GM12878 (cell line): ENCODE measurements around the gene TOPAZ1. TPM values are rescaled to one million over a fixed set of nuclear protein-coding genes. Genes with fewer than 3 reads are reported as not detected.

ENCODE experiments used
- ATAC-seq: fragments of 200-7000 bp; cut with Tn5 transposase; 3 replicates; pipeline ENCODE4 v1.9.1; 2020; ENCODE audit warnings: mild to moderate bottlenecking, moderate library complexity
- BruUV-seq: library from RNA; stranded (reverse); fragments of 400-500 nt; replicated peaks from 2 replicates; lab custom pipeline; 2021; lab: Mats Ljungman, UMichigan
- CTCF ChIA-PET: fragments of 300-600 bp; sonication (Branson Sonifier 250); formaldehyde crosslinking; extraction: SDS; loops from one replicate; lab custom pipeline; 2021; ENCODE audit warnings: inconsistent platforms; lab: Yijun Ruan, JAX
- POLR2A ChIA-PET: fragments of 350-600 bp; formaldehyde crosslinking; extraction: SDS; loops from one replicate; lab custom pipeline; 2021; ENCODE audit warnings: inconsistent platforms; lab: Charles Lee
- RAD21 ChIA-PET: fragments of 300-600 bp; sonication (Branson Sonifier 250); formaldehyde crosslinking; loops from one replicate; lab custom pipeline; 2023; ENCODE audit warnings: antibody characterized with exemption; ENCODE audit not compliant: unreplicated experiment; lab: Charles Lee
- SMC1A ChIA-PET: fragments of 300-600 bp; sonication (Branson Sonifier 250); formaldehyde crosslinking; loops from one replicate; lab custom pipeline; 2023; ENCODE audit not compliant: unreplicated experiment, uncharacterized antibody; lab: Charles Lee
- DNase-seq: peaks from one replicate; pipeline ENCODE4 v3.0.0-alpha.2; 2011; ENCODE audit warnings: low read depth, low spot score
- FAIRE-seq: peaks from 3 replicates; lab custom pipeline; 2011; peaks lifted over from hg19 to GRCh38; lab: Jason Lieb, UNC
- H2AFZ ChIP-seq: 2 replicates; pipeline ENCODE4 v1.6.0; 2011; ENCODE audit warnings: low read depth, low read length, control low read depth; ENCODE audit not compliant: control insufficient read depth
- H3K27ac ChIP-seq: 2 replicates; pipeline ENCODE4 v1.5.1; 2011; ENCODE audit warnings: control low read depth; ENCODE audit not compliant: control insufficient read depth, insufficient read depth
- H3K27me3 ChIP-seq, 2 experiments: replicated peaks in 1 of 2; 2 replicates each; pipeline versions ENCODE4 v1.6.0 to v1.6.1; 2011; ENCODE audit warnings: low read length in 1 of 2; ENCODE audit not compliant: control insufficient read depth in 2 of 2, insufficient read depth in 2 of 2
- H3K36me3 ChIP-seq, 2 experiments: 2 replicates each; pipeline ENCODE4 v1.5.1; 2011; ENCODE audit warnings: low read length in 1 of 2; ENCODE audit not compliant: control insufficient read depth in 2 of 2, insufficient read depth in 2 of 2
- H3K4me1 ChIP-seq: 2 replicates; pipeline ENCODE4 v1.6.1; 2011; ENCODE audit warnings: mild to moderate bottlenecking, low read length, moderate library complexity, mixed read lengths; ENCODE audit not compliant: control insufficient read depth, insufficient read depth
- H3K4me2 ChIP-seq: 2 replicates; pipeline ENCODE4 v1.6.0; 2011; ENCODE audit warnings: control low read depth; ENCODE audit not compliant: control insufficient read depth, insufficient read depth
- H3K4me3 ChIP-seq: fragments of 200-600 bp; sonication (generic); 2 replicates; pipeline ENCODE4 v1.5.1; 2016
- H3K79me2 ChIP-seq: 2 replicates; pipeline ENCODE4 v1.6.0; 2011; ENCODE audit warnings: low read length; ENCODE audit not compliant: control insufficient read depth, insufficient read depth
- H3K9ac ChIP-seq: 2 replicates; pipeline ENCODE4 v1.8.0; 2011; ENCODE audit warnings: low read length, control low read depth, mixed read lengths; ENCODE audit not compliant: control insufficient read depth, insufficient read depth
- H3K9me3 ChIP-seq: replicated peaks from 3 replicates; pipeline ENCODE4 v1.5.1; 2011; ENCODE audit warnings: mild to moderate bottlenecking, low read length; ENCODE audit not compliant: control insufficient read depth, insufficient read depth
- H4K20me1 ChIP-seq: 2 replicates; pipeline ENCODE4 v1.6.0; 2011; ENCODE audit not compliant: control insufficient read depth, insufficient read depth
- ATF7 ChIP-seq: fragments of 450-650 bp; IDR thresholded peaks from 2 replicates; pipeline ENCODE4 v1.6.1; 2016; ENCODE audit warnings: low read depth, mild to moderate bottlenecking
- CBX5 ChIP-seq: sonication (generic); IDR thresholded peaks from 2 replicates; pipeline ENCODE4 v1.6.1; 2016; ENCODE audit warnings: low read depth, moderate library complexity, mild to moderate bottlenecking, inconsistent platforms
- EED ChIP-seq: sonication (generic); IDR thresholded peaks from 2 replicates; pipeline ENCODE4 v1.6.1; 2016; ENCODE audit warnings: antibody characterized with exemption, low read depth
- FOXM1 ChIP-seq: IDR thresholded peaks from 2 replicates; pipeline ENCODE4 v1.6.1; 2012; ENCODE audit warnings: low read depth, mild to moderate bottlenecking, inconsistent platforms, low read length, moderate library complexity
- MXI1 ChIP-seq: fragments of 150-350 bp; IDR thresholded peaks from 2 replicates; pipeline ENCODE4 v1.6.1; 2011; ENCODE audit warnings: low read depth, mild to moderate bottlenecking, inconsistent platforms, low read length, improper control_type of control experiment
- MYC ChIP-seq: IDR thresholded peaks from 2 replicates; pipeline ENCODE4 v1.6.1; 2011; ENCODE audit warnings: mild to moderate bottlenecking, low read length, moderate library complexity, inconsistent platforms; ENCODE audit not compliant: insufficient read depth, insufficient replicate concordance, insufficient read length, severe bottlenecking
- NFYB ChIP-seq: IDR thresholded peaks from 2 replicates; pipeline ENCODE4 v1.6.1; 2011; ENCODE audit warnings: low read depth, mild to moderate bottlenecking, low read length, improper control_type of control experiment, moderate library complexity; ENCODE audit not compliant: insufficient read depth
- NR2C1 ChIP-seq: fragments of 450-650 bp; IDR thresholded peaks from 2 replicates; pipeline ENCODE4 v1.6.1; 2017; ENCODE audit warnings: antibody characterized with exemption, mild to moderate bottlenecking, moderate library complexity
- NR2C2 ChIP-seq: IDR thresholded peaks from 2 replicates; pipeline ENCODE4 v1.6.1; 2011; ENCODE audit warnings: borderline replicate concordance, low read depth; ENCODE audit not compliant: control insufficient read depth, insufficient read length
- RCOR1 ChIP-seq: conservative IDR thresholded peaks from 2 replicates; pipeline ENCODE4 v1.6.1; 2012; ENCODE audit warnings: low read depth, low read length, improper control_type of control experiment
- SUPT20H ChIP-seq: IDR thresholded peaks from 2 replicates; pipeline ENCODE4 v1.6.1; 2011; ENCODE audit warnings: low read depth, mild to moderate bottlenecking, low read length, moderate library complexity, borderline replicate concordance; ENCODE audit not compliant: control insufficient read depth
- WGBS: methylation state at CpG from one replicate; pipeline ENCODE4 v1.1.6; 2016; ENCODE audit warnings: low lambda C conversion rate; ENCODE audit not compliant: insufficient replicate concordance, insufficient coverage; ENCODE audit errors: missing lambda C conversion rate; 5-methylcytosine and 5-hydroxymethylcytosine counted together
- in situ Hi-C: fragments of 300-500 bp; cut with MboI; formaldehyde crosslinking; loops from 9 replicates; pipeline ENCODE4 v1.14.3; 2018; ENCODE audit warnings: mixed read lengths
- intact Hi-C: fragments of 100-400 bp; cut with micrococcal nuclease; formaldehyde crosslinking; loops from one replicate; pipeline ENCODE4 v1.14.2; 2022; ENCODE audit not compliant: unreplicated experiment
- polyA plus RNA-seq, 11 experiments: library from polyadenylated mRNA; depleted of rRNA in 4 of 11; unstranded in 6 of 11; stranded (reverse) in 5 of 11; fragments of >200 nt; fragmentation: Nextera tagmentation in 4 of 11; fragmentation: Illumina TruSeq in 1 of 11; extraction: Ambion mirVana in 4 of 11; extraction: Trizol in 1 of 11; gene quantifications; 1 replicate in 1 of 11; 2 replicates in 10 of 11; pipeline versions ENCODE4 v1.2.1 to v1.2.3, GENCODE V29; 2011 to 2016; ENCODE audit warnings: inconsistent platforms in 2 of 11, missing spikeins in 2 of 11, low read depth in 1 of 11
- total RNA-seq, 4 experiments: library from RNA; depleted of rRNA in 3 of 4; stranded (reverse); fragments of >200 nt in 3 of 4; fragmentation: Illumina TruSeq in 1 of 4; extraction: Trizol in 1 of 4; gene quantifications; 2 replicates each; pipeline versions ENCODE4 v1.2.1 to v1.2.3, GENCODE V29; 2013 to 2021

The TOPAZ1 gene
- total and polyA plus RNA-seq, 10 of the 15 experiments (the other 5 are each of a cell fraction or from before 2014, with no cell fraction given), result 0.02 TPM; not detected in 9

GRCh38 chr3:44353355-44353924, 111.8 kb downstream of the TOPAZ1 start:
- Histone ChIP-seq H3K79me2 (no peaks in the 10 kb centered on the region), H3K4me1 (no peaks in the 10 kb centered on the region), H3K9ac (no peak overlapping the region), H3K4me2 (no peak overlapping the region), H2AFZ (no peak overlapping the region), H3K27me3 (no peaks in the 10 kb centered on the region), H3K36me3 (no peaks in the 10 kb centered on the region; a peak in 1 of 4 replicates), H3K4me3 (no peak overlapping the region), H3K9me3 (no peaks in the 10 kb centered on the region), H4K20me1 (no peaks in the 10 kb centered on the region), H3K27ac (no peak overlapping the region)
- ChIA-PET SMC1A (no interaction called here), RAD21 (interaction anchor here (1.0 kb wide), 1 partner anchor 13 kb away, joined by 3 read pairs; no protein-coding TSS in a partner anchor), POLR2A (interaction anchor here (1.1 kb wide), 1 partner anchor 10 kb away, joined by 4 read pairs; no protein-coding TSS in a partner anchor), CTCF (interaction anchor here (0.7 to 0.9 kb wide), 2 partner anchors 10 to 554 kb away, joined by 4 to 7 read pairs; no protein-coding TSS in a partner anchor)
- in situ Hi-C loops (no loop called here), intact Hi-C loops (no loop called here)
- FAIRE-seq (no peak), ATAC-seq (no peak), DNase-seq (no peak)
- no TSS peak for BruUV-seq
- no peak for TF ChIP-seq NR2C1
- no peak for TF ChIP-seq SUPT20H
- TF ChIP-seq FOXM1, result no peak
- TF ChIP-seq ATF7, result no peak
- TF ChIP-seq NFYB, result no peak
- no peak for TF ChIP-seq EED
- TF ChIP-seq NR2C2, result no peak
- no peak for TF ChIP-seq CBX5
- TF ChIP-seq RCOR1, result no peak
- TF ChIP-seq MYC, result no peak
- no peak for TF ChIP-seq MXI1
- WGBS, result 100% methylated on average over 1 of the region's 1 CpG
